ENCODE results near the gene CD63.

Gene CD63

GRCh38 chr12:55706568-55707218 is 22.1 kb downstream of the CD63 start:
- no peak for DNase-seq (ENCODE audit: low read depth in 1 of 2, low spot score in 1 of 2)

- DNase-seq (ENCODE audit: low read depth in 1 of 2, low spot score in 1 of 2), result no peak
These were observed 22.9 kb downstream of the CD63 start for GRCh38 chr12:55705782-55706402.

- DNase-seq (ENCODE audit: low read depth in 1 of 2, low spot score in 1 of 2), result no peak
These were observed 23.7 kb downstream of the CD63 start for GRCh38 chr12:55704824-55705718.

- DNase-seq (ENCODE audit: low read depth in 1 of 2, low spot score in 1 of 2), result no peak
These were observed 24.7 kb downstream of the CD63 start for GRCh38 chr12:55703901-55704761.

GRCh38 chr12:55703288-55703687 is 25.5 kb downstream of the CD63 start:
- DNase-seq (ENCODE audit: low read depth in 1 of 2, low spot score in 1 of 2), result no peak

- no peak for DNase-seq (ENCODE audit: low read depth in 1 of 2, low spot score in 1 of 2)
These were observed 25.9 kb downstream of the CD63 start for GRCh38 chr12:55702861-55703260.

- DNase-seq (ENCODE audit: low read depth in 1 of 2, low spot score in 1 of 2), result no peak
These were observed 28.4 kb downstream of the CD63 start for GRCh38 chr12:55700255-55701018.

- DNase-seq (ENCODE audit: low read depth in 1 of 2, low spot score in 1 of 2), result no peak
These were observed 29.2 kb downstream of the CD63 start for GRCh38 chr12:55699471-55700055.

- no peak for DNase-seq (ENCODE audit: low read depth in 1 of 2, low spot score in 1 of 2)
These were observed 29.8 kb downstream of the CD63 start for GRCh38 chr12:55698965-55699364.

- no peak for DNase-seq (ENCODE audit: low read depth in 1 of 2, low spot score in 1 of 2)
These were observed 30.4 kb downstream of the CD63 start for GRCh38 chr12:55698241-55698955.

- DNase-seq (ENCODE audit: low read depth in 1 of 2, low spot score in 1 of 2), result no peak
These were observed 31.1 kb downstream of the CD63 start for GRCh38 chr12:55697686-55698085.

- DNase-seq (ENCODE audit: low read depth in 1 of 2, low spot score in 1 of 2), result no peak
These were observed 31.9 kb downstream of the CD63 start for GRCh38 chr12:55696796-55697462.

- DNase-seq (ENCODE audit: low read depth in 1 of 2, low spot score in 1 of 2), result no peak
These were observed 32.7 kb downstream of the CD63 start for GRCh38 chr12:55696141-55696540.

- DNase-seq (ENCODE audit: low read depth in 1 of 2, low spot score in 1 of 2), result no peak
These were observed 33.5 kb downstream of the CD63 start for GRCh38 chr12:55695349-55695748.

GRCh38 chr12:55694651-55695050 is 34.2 kb downstream of the CD63 start:
- DNase-seq (ENCODE audit: low read depth in 1 of 2, low spot score in 1 of 2), result no peak

GRCh38 chr12:55694188-55694515 is 34.7 kb downstream of the CD63 start:
- no peak for DNase-seq (ENCODE audit: low read depth in 1 of 2, low spot score in 1 of 2)

GRCh38 chr12:55693323-55694187 is 35.3 kb downstream of the CD63 start:
- no peak for DNase-seq (ENCODE audit: low read depth in 1 of 2, low spot score in 1 of 2)
